DND-41 (cell line): ENCODE measurements around the gene SMG9.

Source experiments
- ATAC-seq: fragments of 200-7000 bp; cut with Tn5 transposase; 3 replicates; pipeline ENCODE4 v1.9.1; 2021; ENCODE audit warnings: low read depth; ENCODE audit not compliant: insufficient read depth
- DNase-seq: peaks from one replicate; pipeline ENCODE4 v3.0.0-alpha.2; 2020
- H2AFZ ChIP-seq: 2 replicates; pipeline ENCODE4 v1.6.0; 2012; ENCODE audit warnings: low read depth, low read length
- H3K27ac ChIP-seq: 2 replicates; pipeline ENCODE4 v1.5.1; 2012; ENCODE audit warnings: low read length, inconsistent platforms
- H3K27me3 ChIP-seq: fragments of 200-600 bp; sonication (generic); 2 replicates; pipeline ENCODE4 v1.6.0; 2012; ENCODE audit warnings: low read length, mild to moderate bottlenecking, inconsistent platforms; ENCODE audit not compliant: insufficient read depth, poor library complexity
- H3K36me3 ChIP-seq: 2 replicates; pipeline ENCODE4 v1.5.1; 2012; ENCODE audit warnings: low read length, inconsistent platforms; ENCODE audit not compliant: insufficient read depth
- H3K4me1 ChIP-seq: 2 replicates; pipeline ENCODE4 v1.5.1; 2012; ENCODE audit warnings: mild to moderate bottlenecking, low read length; ENCODE audit not compliant: insufficient read depth
- H3K4me2 ChIP-seq: 2 replicates; pipeline ENCODE4 v1.6.0; 2012; ENCODE audit warnings: mild to moderate bottlenecking, moderate library complexity, low read length, inconsistent platforms; ENCODE audit not compliant: insufficient read depth
- H3K4me3 ChIP-seq, 2 experiments: fragments of 200-600 bp in 1 of 2; shearing (Covaris generic) in 1 of 2; 2 replicates each; pipeline ENCODE4 v1.5.1; 2012 to 2016; ENCODE audit warnings: inconsistent platforms in 2 of 2, low read length in 2 of 2, mild to moderate bottlenecking in 2 of 2, low read depth in 1 of 2, moderate library complexity in 1 of 2
- H3K79me2 ChIP-seq: 2 replicates; pipeline ENCODE4 v1.6.0; 2012; ENCODE audit warnings: low read length, inconsistent platforms; ENCODE audit not compliant: insufficient read depth
- H3K9ac ChIP-seq: 2 replicates; pipeline ENCODE4 v1.6.0; 2012; ENCODE audit warnings: low read depth, mild to moderate bottlenecking, inconsistent platforms, low read length, moderate library complexity
- H3K9me3 ChIP-seq: 2 replicates; pipeline ENCODE4 v1.5.1; 2012; ENCODE audit warnings: low read length, moderate library complexity, mild to moderate bottlenecking, inconsistent platforms; ENCODE audit not compliant: insufficient read depth, severe bottlenecking
- H4K20me1 ChIP-seq: 2 replicates; pipeline ENCODE4 v1.6.0; 2012; ENCODE audit warnings: low read length; ENCODE audit not compliant: insufficient read depth
- CTCF ChIP-seq: IDR thresholded peaks from 2 replicates; pipeline ENCODE4 v1.5.1; 2012; ENCODE audit warnings: borderline replicate concordance, low read length, moderate library complexity, mild to moderate bottlenecking; ENCODE audit not compliant: poor library complexity, severe bottlenecking; ENCODE audit errors: extremely low read depth
- EZH2 ChIP-seq: IDR thresholded peaks from 3 replicates; pipeline ENCODE4 v1.6.1; 2012; ENCODE audit warnings: borderline replicate concordance, low read depth, mild to moderate bottlenecking, moderate library complexity, low read length, inconsistent platforms; ENCODE audit not compliant: severe bottlenecking

The SMG9 gene

GRCh38 chr19:43799502-43800142, 44.9 kb upstream of the SMG9 start:
- H2AFZ ChIP-seq: no peak overlapping the region
- H3K4me1 ChIP-seq: no peaks in the 10 kb centered on the region
- no peak overlapping the region for H3K4me3 ChIP-seq
- no peaks in the 10 kb centered on the region for H3K79me2 ChIP-seq
- no peaks in the 10 kb centered on the region for H4K20me1 ChIP-seq
- no peaks in the 10 kb centered on the region for H3K27me3 ChIP-seq
- no peaks in the 10 kb centered on the region for H3K36me3 ChIP-seq
- DNase-seq (no peak), ATAC-seq (no peak)
- TF ChIP-seq EZH2 (no peak), CTCF (no peak)
- H3K9ac ChIP-seq: no peak overlapping the region
- no peak overlapping the region for H3K27ac ChIP-seq
- no peaks in the 10 kb centered on the region for H3K9me3 ChIP-seq
- no peak overlapping the region for H3K4me2 ChIP-seq

GRCh38 chr19:43798546-43799409, 44.0 kb upstream of the SMG9 start:
- H2AFZ ChIP-seq: no peak overlapping the region

GRCh38 chr19:43798026-43798545, 43.3 kb upstream of the SMG9 start:
- H3K27ac ChIP-seq: no peak overlapping the region
- no peak overlapping the region for H3K4me3 ChIP-seq
- H3K9ac ChIP-seq: no peak overlapping the region
- H3K79me2 ChIP-seq: no peaks in the 10 kb centered on the region
- no peaks in the 10 kb centered on the region for H3K36me3 ChIP-seq
- DNase-seq (no peak), ATAC-seq (no peak)
- H4K20me1 ChIP-seq: no peaks in the 10 kb centered on the region
- TF ChIP-seq CTCF: no peak
- no peak for TF ChIP-seq EZH2
- no peak overlapping the region for H2AFZ ChIP-seq
- H3K9me3 ChIP-seq: no peaks in the 10 kb centered on the region
- H3K4me2 ChIP-seq: no peak overlapping the region
- no peaks in the 10 kb centered on the region for H3K27me3 ChIP-seq
- H3K4me1 ChIP-seq: no peaks in the 10 kb centered on the region

More at GRCh38 chr19:43798546-43799409, 44.0 kb upstream of the SMG9 start:
- H3K9me3 ChIP-seq: no peaks in the 10 kb centered on the region
- no peak overlapping the region for H3K9ac ChIP-seq
- no peak overlapping the region for H3K4me3 ChIP-seq
- no peaks in the 10 kb centered on the region for H4K20me1 ChIP-seq
- H3K4me1 ChIP-seq: no peaks in the 10 kb centered on the region
- H3K36me3 ChIP-seq: no peaks in the 10 kb centered on the region
- H3K27me3 ChIP-seq: no peaks in the 10 kb centered on the region
- H3K79me2 ChIP-seq: no peaks in the 10 kb centered on the region
- H3K4me2 ChIP-seq: no peak overlapping the region
- DNase-seq: no peak
- H3K27ac ChIP-seq: no peak overlapping the region
- TF ChIP-seq EZH2 (no peak), CTCF (no peak)
- ATAC-seq: no peak
